Choroid plexus epithelial cell (primary cell): Measurements from ENCODE around the gene KCTD15.

Source experiments
- DNase-seq: peaks from one replicate; pipeline ENCODE4 v3.0.0-alpha.2; 2010; ENCODE audit warnings: low read depth
- H3K4me3 ChIP-seq: 2 replicates; pipeline ENCODE4 v1.5.1; 2011; ENCODE audit warnings: low read depth, mild to moderate bottlenecking, control low read depth, low read length, moderate library complexity
- CTCF ChIP-seq: conservative IDR thresholded peaks from 2 replicates; pipeline ENCODE4 v1.5.1; 2011; ENCODE audit warnings: low read depth, mild to moderate bottlenecking, control low read depth, inconsistent platforms, low read length, moderate library complexity

The KCTD15 gene

DNA sequence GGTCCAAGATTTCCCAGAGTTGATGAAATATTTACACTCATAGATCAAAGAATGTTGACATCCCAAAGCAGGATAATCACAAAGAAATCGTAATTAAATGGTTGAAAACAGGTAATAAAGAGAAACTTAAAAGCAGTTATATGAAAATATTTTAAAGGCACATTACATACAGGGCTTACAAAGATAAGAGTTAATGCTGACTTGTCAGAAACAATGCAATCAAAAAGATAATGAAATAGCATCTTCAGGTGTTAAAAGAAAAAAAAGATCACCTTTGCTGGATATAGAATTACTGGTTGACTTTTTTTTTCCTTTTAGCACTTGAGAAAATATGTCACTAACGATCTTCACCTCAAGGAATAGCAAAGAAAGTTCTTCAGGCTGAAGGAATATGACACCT is 48.8 kb downstream of the KCTD15 start:
- no peak for DNase-seq
- TF ChIP-seq CTCF: no peak
- H3K4me3 ChIP-seq: no peak overlapping the region

DNA sequence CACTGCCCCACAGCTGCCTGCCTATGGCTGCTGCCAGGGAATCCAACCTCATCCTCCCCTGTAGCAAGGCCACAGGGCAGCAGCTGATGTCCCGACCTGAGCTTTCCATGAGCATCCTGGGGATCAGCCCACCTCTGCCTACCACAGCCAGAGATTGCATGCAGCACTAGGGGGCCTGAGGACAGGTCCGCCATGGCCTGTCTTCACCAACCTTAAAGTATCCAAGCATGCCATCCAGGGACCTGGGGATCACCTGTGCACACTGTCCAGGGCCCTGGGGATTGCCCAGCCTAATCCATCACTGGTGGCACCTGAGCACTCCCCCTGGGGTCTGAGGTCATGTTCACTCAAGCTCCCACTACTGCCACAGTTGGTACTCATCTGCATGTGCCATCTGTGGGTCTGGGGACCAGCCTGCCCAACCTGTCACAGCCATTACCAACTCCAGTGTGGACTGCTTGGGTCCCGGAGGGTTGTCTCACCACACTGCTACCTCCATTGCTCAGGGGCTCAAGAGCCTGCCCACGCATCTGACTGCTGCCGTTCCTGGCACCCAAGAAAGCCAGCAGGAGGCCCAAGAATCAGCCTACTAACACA is 53.0 kb downstream of the KCTD15 start:
- no peak for DNase-seq
- H3K4me3 ChIP-seq: no peak overlapping the region
- TF ChIP-seq CTCF: no peak

GRCh38 chr19:33859016-33859415 is 62.3 kb downstream of the KCTD15 start:
- no peak overlapping the region for H3K4me3 ChIP-seq

DNA sequence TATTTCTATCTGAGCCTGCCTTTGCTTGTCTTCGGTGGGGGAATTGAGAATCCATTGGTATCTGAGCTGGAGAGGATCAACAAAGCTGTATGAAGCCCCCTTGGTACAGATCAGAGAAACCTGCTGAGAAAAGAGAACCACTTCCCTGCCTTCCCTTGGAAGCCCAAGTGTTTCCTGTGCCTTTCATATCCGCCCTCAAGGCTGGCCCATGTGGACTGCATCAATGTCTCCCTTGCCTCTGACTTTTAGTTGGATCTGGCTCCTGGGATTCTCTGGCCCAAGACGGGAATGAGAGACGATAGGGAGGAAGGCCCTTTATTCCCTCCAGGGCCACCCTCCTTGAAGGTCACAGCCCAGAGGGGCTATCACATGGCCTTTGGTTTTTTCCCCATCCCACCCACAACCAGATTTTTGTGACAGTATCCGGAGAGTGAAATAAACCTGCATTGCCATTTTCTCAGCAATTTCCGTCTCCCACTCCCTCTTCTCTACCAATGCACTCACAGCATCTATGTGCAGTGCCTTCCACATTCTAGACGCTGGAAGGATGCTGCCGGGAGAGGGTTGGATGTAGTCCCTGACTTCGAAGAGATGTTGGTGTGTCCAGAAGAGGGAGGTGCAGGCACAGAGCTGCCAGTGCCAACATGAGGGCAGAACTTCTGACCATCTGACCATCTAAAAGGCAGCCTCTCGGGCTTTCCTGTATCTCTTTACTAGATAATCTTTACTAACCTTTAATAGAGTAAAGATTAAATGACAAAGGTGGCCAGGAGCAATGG is 63.8 kb downstream of the KCTD15 start:
- no peak for DNase-seq
- H3K4me3 ChIP-seq: no peak overlapping the region
- TF ChIP-seq CTCF: no peak

More at GRCh38 chr19:33859016-33859415, 62.3 kb downstream of the KCTD15 start:
- no peak for DNase-seq
- TF ChIP-seq CTCF: no peak

DNA sequence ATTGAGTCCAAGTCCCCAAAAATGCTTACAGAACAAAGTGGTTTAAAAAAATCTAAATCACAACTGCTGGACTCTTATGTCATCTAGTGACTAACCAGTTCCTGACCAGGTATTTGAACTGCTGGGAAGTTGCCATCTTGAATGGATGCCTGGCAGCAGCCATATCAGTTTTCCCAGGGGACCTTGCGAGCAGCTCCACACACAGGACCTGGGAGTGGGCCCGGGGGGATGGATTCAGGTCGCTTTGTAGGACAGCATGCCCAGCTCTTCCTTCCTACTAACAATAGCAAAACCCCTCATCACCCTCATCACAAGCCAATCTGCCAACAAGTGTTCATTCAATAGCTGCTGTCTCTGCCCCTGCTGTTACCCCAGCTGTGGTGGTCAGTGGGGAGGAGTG is 65.3 kb downstream of the KCTD15 start:
- DNase-seq: no peak

DNA sequence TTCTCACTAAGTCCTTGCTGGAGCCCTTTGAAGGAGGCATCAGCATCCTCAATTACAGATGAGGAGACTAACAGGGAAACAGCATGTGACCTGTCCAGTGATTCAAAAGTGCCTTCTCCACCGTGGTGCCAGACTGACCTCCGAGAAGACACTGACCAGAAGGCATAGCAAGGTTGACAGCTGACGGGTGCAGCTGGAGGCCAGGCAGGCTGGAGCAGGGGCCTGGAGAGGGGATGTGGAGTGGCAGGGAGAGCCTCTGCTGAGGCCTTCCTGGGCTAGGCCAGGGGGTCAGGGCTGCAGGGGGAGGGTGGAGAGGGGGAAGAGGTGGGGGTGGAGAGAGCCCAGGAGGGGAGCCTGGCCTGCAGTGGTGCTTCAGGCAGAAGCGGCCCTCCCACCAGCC is 66.3 kb downstream of the KCTD15 start:
- H3K4me3 ChIP-seq: no peak overlapping the region
- no peak for DNase-seq
- TF ChIP-seq CTCF: no peak

More for the DNA sequence above, 65.3 kb downstream of the KCTD15 start:
- H3K4me3 ChIP-seq: no peak overlapping the region
- TF ChIP-seq CTCF: no peak

DNA sequence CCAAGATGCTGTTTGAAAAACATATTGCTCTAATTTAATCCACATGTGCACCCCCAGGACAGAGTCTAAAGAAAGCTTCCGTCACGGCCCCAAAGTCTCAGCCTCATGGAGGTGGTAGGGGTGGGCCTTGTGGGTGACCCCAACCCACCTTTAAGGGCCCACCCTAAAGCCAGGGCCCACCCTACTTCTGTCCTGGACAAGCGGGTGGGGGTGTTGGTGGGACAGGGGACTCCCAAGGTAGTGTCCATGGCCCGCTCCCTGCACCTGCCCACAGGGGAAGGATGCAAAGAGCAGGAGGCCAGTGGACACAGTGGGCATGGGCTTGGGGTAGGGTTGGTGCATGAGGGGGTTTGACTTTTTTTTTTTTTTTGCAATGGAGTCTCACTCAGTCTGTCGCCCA is 66.8 kb downstream of the KCTD15 start:
- no peak for TF ChIP-seq CTCF
- H3K4me3 ChIP-seq: no peak overlapping the region

More for the DNA sequence above, 66.8 kb downstream of the KCTD15 start:
- DNase-seq: no peak
